Mesenteric fat pad (tissue), 1 donor: ENCODE measurements around the gene MAGEA10. TPM values are rescaled to one million over a fixed set of nuclear protein-coding genes. Genes with fewer than 3 reads are reported as not detected.
"Not testable (repeated sequence)": the region's sequence is repeated elsewhere in the genome, so short reads cannot be mapped to it uniquely, and the experiment has no call there.

Experiments
- DNase-seq: peaks from one replicate; pipeline ENCODE4 v3.0.0-alpha.2; 2020; ENCODE audit warnings: low spot score
- long read RNA-seq: library from polyadenylated mRNA; unstranded; transcript quantifications from one replicate; pipeline ENCODE4 v2.0.0, GENCODE V29; 2020
- total RNA-seq: library from RNA; stranded (reverse); fragmentation: NEBNext Ultra II Directional; extraction: Animal tissue kit (Norgen Biotek cat#: 25700); gene quantifications from one replicate; pipeline ENCODE4 v1.2.1, GENCODE V29; 2021
- donor health status: DM: yes; HTN: yes; CAD: no.

Gene MAGEA10
- not detected for total RNA-seq
- long read RNA-seq, result 0 reads

DNA sequence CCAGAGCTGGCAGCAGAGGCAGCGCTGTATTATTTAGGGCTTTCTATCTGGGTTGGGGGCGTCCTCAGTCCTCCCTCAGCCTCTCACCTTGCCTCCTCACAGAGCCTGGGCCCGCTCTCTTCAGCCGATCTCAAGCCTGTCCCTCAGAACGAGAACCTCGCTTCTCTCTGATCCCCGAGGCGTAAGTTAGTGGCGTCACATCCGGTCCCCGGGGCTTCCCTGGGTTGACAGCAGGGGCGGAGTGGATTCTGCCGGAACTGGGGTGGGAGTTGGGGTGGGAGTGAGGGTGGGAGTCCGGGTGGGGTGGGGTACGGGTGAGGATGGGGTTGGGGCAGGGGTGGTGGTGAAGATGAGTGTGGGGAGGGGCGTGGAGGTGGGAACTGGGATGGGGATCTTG, at the start of gene MAGEA10:
Gene MAGEA10, minus strand, starts transcription at position 190 of the 397 bp plus-strand sequence. CDS start 2,957 bp downstream, outside the sequence.
- no peak for DNase-seq

DNA sequence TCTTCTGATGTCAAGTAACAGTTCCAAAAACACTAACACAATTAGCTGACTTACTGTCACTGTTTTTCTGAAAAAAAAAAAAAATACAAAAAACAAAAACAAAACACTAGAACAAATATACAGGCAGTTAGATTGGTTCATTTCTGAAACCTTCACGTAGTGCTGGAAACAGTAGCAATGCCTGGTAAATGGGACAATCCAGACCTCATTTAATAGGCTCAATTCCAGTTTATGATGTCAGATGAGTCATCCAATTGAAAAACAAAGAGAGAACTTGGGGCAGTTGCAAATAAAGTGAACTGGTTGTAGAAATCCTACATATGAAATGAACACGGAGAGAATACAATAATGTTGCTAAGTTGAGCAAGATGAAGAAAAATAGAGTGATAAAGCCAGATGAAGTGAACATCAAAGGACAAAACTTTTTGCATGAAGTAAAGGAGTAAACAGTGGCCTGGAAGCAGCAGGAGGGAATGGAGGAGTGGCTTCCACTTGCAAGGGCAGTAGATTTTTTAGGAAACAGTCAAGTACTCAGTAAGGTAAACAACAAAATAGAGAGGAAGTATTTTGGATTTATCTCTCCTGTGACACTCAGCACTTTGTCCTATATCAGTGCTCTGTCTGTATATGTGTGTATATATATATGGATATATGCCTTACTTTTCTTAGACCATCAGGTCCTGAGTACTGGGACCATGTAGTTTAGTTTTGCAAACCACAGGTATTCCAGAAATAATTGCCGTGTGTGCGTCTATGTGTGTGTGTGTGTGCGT, 39.3 kb upstream of the MAGEA10 start:
- DNase-seq, result no peak

DNA sequence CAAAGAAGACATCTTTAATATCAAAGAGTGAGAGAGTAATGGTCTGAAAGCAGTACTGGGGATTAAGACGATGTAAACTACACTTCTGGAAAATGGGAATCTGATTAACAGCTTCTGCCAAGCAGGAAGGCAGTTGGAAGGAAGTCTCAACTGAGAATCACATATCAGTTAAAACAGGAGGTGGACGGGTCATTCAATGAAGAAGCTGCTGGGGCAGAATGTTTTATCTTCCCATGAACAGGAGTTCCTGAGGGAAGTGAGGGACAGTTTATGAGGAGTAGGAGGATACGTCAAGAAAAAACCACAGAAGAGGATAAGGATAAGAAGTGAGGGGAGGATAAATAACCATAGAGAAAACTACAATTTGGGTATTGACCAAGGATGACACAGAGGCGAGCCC, 38.7 kb upstream of the MAGEA10 start:
- no peak for DNase-seq

DNA sequence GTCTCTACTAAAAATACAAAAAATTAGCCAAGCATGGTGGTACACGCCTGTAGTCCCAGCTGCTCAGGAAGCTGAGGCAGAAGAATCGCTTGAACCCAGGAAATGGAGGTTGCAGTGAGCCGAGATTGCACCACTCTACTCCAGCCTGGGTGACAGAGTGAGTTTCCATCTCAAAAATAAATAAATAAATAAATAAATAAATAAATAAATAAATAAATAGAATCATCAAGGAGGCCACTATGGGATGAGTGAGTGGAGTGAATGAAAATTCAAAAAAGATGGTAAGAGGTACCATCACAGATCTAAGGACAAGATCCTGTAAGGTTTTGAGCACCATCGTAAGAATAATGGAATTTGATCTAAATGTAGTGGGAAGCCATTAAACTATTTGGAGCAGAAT, 37.5 kb upstream of the MAGEA10 start:
- DNase-seq, result not testable (repeated sequence)

DNA sequence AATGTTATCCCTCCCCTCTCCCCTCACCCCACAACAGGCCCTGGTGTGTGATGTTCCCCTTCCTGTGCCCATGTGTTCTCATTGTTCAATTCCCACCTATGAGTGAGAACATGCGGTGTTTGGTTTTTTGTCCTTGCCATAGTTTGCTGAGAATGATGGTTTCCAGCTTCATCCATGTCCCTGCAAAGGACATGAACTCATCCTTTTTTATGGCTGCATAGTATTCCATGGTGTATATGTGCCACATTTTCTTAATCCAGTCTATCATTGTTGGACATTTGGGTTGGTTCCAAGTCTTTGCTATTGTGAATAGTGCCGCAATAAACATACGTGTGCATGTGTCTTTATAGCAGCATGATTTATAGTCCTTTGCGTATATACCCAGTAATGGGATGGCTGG, 35.5 kb upstream of the MAGEA10 start:
- DNase-seq, result not testable (repeated sequence)

DNA sequence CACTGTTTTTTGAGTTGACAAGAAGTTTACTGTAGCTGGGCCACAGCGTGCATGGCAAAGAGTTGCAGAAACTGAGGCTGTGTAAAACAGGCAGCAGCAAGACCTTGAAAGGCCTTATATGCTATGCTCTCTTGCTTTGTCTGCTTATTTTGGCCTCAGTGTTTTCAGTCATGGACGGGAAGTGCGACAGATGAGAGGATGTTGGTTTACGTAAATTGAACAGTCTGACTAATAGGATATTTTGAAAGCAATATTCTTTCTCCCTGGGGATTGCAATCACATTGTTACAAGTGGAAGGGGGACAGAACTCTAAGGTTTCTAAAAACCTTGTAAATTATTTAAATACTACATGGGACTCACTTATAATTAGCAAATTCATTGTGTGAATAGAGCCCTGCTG, 32.2 kb upstream of the MAGEA10 start:
- no peak for DNase-seq

DNA sequence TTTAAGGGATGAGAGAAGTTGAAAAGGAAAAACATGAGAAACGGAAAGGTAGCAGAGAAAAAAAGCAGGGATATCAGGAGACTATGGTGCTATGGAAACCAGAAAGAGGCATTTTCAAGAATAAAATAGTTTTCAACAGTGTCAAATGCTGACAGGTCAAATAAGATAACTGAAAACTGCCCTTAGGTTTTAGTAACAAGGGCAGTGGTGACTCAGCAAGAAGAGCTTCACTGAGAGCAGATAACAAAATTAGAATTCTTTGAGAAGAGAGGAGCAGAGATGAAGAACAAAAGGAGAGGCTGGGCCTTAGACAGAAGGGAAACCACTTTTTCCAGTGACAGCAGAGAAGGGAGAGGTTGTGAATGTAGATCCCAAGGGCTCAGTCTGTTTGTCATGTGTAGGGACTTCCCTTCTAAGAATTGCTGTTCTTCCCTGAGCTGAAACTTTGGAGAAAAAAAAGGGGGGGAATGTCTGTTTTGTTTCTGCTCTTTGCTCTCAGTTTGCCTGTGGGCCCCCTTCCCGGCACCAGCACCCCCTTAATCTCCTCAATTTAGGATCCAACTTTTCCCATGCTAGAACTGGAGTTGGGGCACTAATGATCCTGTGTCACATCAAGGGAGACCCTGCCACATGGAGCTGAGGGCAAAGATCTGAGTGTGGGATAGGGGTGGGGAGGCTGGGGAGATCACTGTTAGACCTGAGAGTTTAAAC, 26.8 kb upstream of the MAGEA10 start:
- no peak for DNase-seq

DNA sequence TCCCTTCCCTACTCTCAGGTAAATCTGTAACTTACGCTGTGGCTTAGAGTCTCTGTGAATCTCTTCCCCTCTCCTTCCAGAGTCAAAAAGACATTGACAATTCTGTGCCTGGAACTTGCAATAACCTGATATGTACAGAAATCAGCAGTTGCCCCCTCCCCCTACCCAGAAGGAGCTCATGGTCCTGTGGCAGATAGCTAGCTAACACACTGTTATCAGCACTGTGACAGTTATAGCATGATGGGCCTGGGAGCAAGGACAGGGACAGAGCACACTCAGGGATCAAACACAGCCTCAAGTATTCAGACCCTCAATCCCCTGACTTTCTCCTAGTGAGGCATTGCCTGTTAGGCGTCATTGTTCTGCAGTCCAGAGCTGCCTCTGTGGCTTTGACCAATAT, 18.7 kb upstream of the MAGEA10 start:
- no peak for DNase-seq

DNA sequence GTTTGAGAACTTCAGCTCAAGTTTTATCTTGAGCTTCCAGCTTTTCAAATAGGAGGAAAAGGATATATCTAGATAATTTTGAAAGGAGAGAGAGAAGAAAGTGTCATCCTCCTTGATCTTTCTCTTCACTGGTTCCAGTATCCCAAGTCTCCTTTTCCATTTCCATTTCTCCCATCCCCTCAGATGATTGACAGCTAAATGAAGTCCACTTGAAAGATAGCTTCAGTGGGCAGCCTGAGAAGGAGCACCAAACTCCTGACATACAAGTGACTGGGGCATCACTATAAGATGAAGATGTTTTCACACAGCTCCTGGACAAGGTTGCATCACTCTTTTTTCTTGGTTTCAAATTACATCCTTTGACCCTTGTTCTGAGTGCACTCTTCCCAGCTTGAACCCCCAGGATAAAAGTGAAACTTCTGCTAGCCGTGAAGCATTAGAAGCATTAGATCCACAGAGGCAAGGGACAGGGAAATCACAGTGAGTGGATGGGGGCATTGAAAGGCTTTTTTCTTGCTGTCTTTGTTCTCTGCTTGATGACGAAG, 17.5 kb upstream of the MAGEA10 start:
- DNase-seq, result no peak

DNA sequence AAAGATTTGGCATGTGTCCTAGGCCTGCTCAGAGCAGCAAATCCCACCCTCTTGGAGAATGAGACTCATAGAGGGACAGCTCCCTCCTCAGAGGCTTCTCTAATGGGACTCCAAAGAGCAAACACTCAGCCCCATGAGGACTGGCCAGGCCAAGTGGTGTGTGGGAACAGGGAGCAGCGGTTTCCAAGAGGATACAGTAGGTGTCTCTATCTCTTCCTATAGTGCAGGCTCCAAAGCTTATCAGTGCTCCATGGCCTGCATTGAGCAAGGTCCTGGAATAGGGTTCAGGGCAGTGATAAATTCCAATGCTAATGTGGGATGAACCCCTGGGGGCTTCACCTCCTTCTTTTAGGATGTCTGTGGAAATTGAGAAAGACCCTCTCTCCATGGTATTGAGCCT, 15.7 kb upstream of the MAGEA10 start:
- no peak for DNase-seq

DNA sequence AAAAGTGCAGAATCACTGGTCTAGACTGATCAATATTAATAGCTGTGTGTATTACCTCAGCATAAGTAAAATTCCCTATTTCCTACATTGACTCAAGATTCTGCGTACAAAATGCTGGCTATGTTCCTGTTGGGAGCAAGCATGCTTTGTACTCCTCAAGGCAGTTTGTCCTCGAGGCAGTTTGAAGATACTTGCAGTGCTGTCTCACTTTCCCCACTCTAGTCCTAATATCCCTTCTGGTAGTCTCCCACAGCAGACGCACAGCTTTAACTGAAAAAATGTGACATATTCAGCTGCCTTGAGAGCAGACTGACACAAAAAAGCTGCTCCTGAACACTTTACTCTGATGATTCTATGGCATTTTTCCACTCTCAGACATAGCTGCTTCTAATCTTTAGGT, 12.9 kb upstream of the MAGEA10 start:
- no peak for DNase-seq

DNA sequence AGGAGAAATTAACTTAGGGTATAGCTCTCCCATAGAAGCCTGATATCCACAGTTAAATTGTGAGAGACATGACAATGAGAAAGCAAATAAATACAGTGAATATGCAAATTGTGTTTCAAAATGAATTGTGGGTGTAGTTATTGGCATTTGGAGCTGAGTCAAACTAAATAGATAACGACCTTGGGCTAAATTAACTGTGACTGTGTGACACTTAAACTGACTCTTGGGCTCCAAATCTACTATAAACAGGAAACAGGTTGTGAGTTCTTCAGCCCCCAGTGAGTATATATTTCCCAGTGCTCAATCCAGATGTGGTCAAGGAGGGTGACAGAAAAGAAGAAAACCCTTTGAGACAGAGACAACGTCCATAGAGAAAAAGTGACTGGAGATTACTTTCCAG, 11.3 kb upstream of the MAGEA10 start:
- no peak for DNase-seq

DNA sequence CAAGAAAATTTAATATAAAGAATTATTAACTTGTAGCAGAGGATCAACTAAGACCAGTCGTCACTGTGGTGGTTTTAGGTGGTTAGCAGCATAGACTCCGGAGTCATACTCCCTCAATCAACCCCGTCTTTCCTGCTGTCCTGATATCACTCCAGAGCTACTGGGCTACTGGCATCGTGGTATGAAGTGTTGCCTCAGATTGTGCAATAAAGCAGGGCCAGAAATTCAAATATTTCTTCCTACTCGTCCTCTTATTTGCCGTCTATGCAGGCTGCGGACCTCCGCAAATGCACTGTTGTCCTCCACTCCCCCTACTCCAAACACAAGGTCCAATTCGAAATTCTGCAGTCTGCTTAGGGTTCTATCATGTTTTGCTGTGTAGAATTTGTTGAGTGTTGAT, 1.2 kb upstream of the MAGEA10 start:
- no peak for DNase-seq

DNA sequence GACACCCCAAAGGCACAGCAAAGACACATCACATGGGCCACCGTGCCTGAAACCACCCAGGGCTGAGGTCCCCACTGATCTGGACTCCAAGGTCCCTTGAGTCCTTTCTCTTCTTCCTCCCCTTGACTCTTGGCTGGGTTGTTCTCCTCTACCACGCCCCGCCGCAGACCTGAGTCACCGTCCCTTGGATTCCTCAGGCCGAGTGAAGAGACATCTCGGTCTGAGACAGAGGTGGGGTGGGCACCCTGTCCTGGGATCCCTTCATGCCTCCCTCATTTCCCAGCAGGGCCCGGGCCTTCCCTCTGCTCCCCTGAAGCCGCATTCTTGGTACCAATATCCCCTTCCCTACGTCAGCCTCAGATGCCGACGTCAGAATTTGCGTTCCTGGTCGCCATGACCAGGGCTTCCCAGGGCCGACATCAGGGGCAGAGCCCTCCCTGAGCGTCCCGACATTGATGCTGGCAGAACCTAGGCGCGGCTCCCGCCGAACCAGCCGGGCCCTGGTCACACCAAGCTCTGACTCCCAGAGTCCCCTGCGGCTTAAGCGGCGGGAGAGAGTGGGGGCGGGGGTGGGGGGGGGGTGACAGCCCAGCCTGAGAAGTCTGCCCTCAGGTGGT, 498 bp downstream of the MAGEA10 start:
- DNase-seq, result no peak

DNA sequence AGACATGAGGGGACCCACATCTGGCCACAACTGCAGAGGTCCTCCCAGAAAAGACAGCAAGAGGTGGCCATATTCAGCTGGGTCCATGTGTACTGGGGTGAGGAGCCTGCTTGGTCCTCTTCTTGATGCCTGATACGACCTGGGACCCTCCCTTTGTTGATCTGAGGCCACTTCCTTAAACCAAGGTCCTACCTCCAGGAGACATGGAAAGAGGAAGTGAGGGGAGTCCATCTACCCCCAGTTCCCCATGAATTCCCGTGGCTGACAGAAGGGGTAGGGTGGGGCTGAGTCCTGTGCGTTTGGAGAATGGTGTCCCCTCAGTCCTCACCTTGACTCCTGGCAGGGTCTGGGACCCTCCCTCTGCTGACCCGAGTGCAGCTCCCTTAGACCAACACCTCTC, 2.1 kb downstream of the MAGEA10 start:
- no peak for DNase-seq

DNA sequence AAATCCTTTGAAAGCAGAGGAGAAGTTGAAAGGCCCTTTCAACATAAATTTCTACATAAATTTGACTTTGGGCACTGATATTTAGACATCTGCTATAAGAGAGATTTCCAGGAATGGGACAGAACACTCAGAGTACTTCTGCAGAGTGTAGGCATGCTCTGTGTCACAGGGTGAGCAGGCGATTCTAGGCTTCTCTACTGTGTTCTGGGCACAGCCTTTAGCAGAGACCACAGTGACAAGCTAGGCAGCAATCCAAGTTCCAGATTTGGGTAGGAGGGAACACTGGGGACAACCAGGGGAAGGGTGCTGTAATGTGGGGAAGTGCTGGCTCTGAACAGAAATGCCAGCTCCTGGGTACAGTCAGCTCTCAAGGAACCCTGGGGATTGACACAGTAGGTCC, 6.9 kb downstream of the MAGEA10 start:
- no peak for DNase-seq

DNA sequence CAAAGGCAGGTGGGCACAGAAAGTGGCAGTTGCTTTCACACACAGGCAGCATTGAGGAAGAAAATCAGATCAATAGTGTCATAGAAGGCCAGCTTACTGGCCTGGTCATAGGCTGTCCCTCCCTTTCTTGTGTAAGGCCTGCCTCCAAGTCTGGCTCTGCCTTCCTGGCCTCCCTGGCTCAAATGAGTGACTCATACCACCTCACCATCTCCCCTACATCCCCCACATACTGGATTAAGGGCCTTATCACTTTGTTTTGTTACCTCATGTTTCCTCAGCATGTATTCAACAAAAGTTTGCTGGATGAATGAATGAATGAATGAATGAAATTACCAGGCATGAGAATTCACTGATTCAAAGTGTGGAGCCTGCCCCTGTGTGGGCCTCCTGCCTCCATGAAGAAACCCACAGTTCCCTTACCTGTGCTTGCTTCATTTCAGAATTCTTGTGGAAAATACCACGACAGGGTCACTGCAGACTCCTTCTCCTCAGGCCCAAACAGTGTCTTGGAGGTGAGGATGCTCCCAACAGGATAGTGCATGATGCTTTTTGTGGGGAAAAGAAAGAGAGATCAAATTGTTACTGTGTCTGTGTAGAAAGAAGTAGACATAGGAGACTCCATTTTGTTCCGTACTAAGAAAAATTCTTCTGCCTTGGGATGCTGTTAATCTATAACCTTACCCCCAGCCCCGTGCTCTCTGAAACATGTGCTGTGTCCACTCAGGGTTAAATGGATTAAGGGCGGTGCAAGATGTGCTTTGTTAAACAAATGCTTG, 9.1 kb downstream of the MAGEA10 start:
- not testable (repeated sequence) for DNase-seq

DNA sequence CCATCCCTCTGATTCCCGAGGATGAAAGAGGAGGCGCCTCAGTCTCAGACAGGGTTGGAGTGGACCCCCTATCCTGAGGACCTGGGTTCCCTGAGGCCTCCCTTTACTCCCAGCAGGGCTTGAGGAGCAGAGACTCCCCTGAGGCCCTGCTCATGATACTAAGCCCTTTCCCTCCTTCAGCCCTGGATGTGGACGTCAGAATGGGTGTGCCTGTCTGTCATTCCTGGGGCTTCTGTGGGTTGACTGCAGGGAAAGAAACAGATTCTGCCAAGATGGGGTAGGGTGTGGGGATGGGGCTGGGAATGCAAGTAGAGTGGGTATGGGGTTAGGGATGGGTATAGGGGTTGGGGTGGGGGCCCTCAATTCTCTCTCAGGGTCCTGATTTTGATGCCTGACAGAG, 21.1 kb downstream of the MAGEA10 start:
- no peak for DNase-seq

DNA sequence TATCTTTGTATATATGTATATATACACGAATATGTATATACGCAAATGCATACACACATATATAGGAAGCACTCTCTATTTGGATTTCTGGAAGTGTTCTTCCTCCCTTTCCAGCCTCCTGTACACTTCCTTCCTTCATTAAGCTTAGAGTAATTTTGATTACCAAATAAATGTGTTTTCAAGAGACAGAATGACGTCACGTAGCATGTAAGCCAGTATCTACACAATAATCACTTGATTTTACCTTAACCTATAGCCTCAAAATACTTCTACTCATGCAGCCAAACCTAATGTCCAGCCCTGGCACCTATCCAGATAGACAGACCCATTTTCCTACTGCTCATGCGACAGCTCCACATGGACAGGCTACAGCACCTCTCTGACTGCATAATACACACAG, 29.9 kb downstream of the MAGEA10 start:
- no peak for DNase-seq

DNA sequence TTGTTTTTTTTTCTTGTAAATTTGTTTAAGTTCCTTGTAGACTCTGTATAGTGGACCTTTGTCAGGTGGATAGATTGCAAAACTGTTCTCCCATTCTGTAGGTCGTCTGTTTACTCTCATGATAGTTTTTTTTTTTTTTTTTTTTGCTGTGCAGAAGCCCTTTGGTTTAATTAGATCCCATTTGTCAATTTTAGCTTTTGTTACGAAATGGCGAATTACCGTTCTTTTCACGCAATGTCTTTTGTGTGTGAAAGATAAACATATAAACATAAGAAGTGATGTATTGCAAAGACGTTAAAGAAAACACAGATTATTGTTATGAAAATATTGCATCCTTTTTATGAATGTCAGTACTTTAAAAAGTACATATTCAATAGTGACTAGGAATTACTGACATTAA, 34.5 kb downstream of the MAGEA10 start:
- no peak for DNase-seq

DNA sequence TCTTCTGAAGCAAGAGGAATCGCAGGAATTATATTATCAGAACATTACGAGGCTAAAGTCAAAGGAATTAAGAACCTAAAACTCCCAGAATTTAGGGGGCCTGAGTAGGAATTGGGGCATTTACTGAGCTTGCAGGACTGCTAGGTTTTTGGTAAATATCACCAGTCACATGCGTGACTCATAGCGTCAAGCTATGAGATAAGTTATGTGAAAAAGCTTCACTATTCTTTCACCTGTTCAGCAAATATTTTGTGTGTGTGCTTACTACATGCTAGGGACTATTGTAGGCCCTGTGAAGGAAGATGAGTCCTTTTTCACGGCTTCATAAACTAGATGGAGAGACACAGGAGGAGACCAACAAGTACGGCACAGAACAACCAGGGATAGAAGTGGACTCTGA, 52.2 kb downstream of the MAGEA10 start:
- no peak for DNase-seq
